Umbilical cord (tissue), 2 donors: ENCODE results near the gene SH3GL1. TPM values are rescaled to one million over a fixed set of nuclear protein-coding genes. Genes with fewer than 3 reads are reported as not detected.

Experiments
- DNase-seq: peaks from one replicate; pipeline ENCODE4 v3.0.0-alpha.2; 2015; ENCODE audit warnings: low spot score
- total RNA-seq: library from RNA; depleted of rRNA; stranded (reverse); fragments of >200 nt; gene quantifications from one replicate; pipeline ENCODE4 v1.2.3, GENCODE V29; 2014; ENCODE audit warnings: low replicate concordance; ENCODE audit not compliant: insufficient read depth

Gene SH3GL1
- total RNA-seq, 1 donor from 2014 or later = 21.9 TPM

- no peak for DNase-seq
Observed at GRCh38 chr19:4431808-4432674, 31.7 kb upstream of the SH3GL1 start.

- no peak for DNase-seq
Observed at GRCh38 chr19:4431296-4431695, 30.9 kb upstream of the SH3GL1 start.

- no peak for DNase-seq
Observed at GRCh38 chr19:4430760-4431159, 30.4 kb upstream of the SH3GL1 start.

GRCh38 chr19:4429771-4430171, 29.4 kb upstream of the SH3GL1 start:
- DNase-seq = no peak

GRCh38 chr19:4429256-4429655, 28.9 kb upstream of the SH3GL1 start:
- no peak for DNase-seq

- no peak for DNase-seq
Observed at GRCh38 chr19:4428326-4428975, 28.1 kb upstream of the SH3GL1 start.

GRCh38 chr19:4425537-4425936, 25.2 kb upstream of the SH3GL1 start:
- no peak for DNase-seq

GRCh38 chr19:4423416-4424126, 23.2 kb upstream of the SH3GL1 start:
- no peak for DNase-seq

- no peak for DNase-seq
Observed at GRCh38 chr19:4416268-4416667, 15.9 kb upstream of the SH3GL1 start.

- peak; percentile 67 for DNase-seq
Observed at GRCh38 chr19:4415352-4415751, 15.0 kb upstream of the SH3GL1 start.

GRCh38 chr19:4414800-4415321, 14.5 kb upstream of the SH3GL1 start:
- peak; percentile 64 for DNase-seq

- no peak for DNase-seq
Observed at GRCh38 chr19:4414144-4414799, 13.9 kb upstream of the SH3GL1 start.

- no peak for DNase-seq
Observed at GRCh38 chr19:4413588-4413987, 13.2 kb upstream of the SH3GL1 start.

GRCh38 chr19:4409123-4409933, 9.0 kb upstream of the SH3GL1 start:
- no peak for DNase-seq

GRCh38 chr19:4406626-4407025, 6.3 kb upstream of the SH3GL1 start:
- no peak for DNase-seq

GRCh38 chr19:4405977-4406376, 5.6 kb upstream of the SH3GL1 start:
- DNase-seq = no peak

GRCh38 chr19:4403005-4403761, 2.8 kb upstream of the SH3GL1 start:
- no peak for DNase-seq

GRCh38 chr19:4402171-4403004, 2.0 kb upstream of the SH3GL1 start, which contains the start of gene CHAF1A:
Gene CHAF1A (plus strand): TSS chr19:4402640. CDS start chr19:4402763, 123 bp downstream.
- peak; percentile 100 for DNase-seq

GRCh38 chr19:4401769-4402170, 1.4 kb upstream of the SH3GL1 start:
- DNase-seq = no peak
